HuH-7 (cell line): ENCODE measurements around the gene ADCY9.
"Not testable (repeated sequence)": the region's sequence is repeated elsewhere in the genome, so short reads cannot be mapped to it uniquely, and the experiment has no call there.

Experiments used
- DNase-seq: peaks from one replicate; pipeline ENCODE4 v3.0.0; 2011; ENCODE audit warnings: low spot score

The ADCY9 gene

GRCh38 chr16:4067262-4068001 is 48.8 kb downstream of the ADCY9 start:
- no peak for DNase-seq

GRCh38 chr16:4064950-4065352 is 51.3 kb downstream of the ADCY9 start:
- DNase-seq: no peak

- DNase-seq: no peak
Observed at GRCh38 chr16:4062212-4062802, 53.9 kb downstream of the ADCY9 start.

GRCh38 chr16:4060823-4061222 is 55.4 kb downstream of the ADCY9 start:
- no peak for DNase-seq

GRCh38 chr16:4060009-4060408 is 56.2 kb downstream of the ADCY9 start:
- DNase-seq: no peak

GRCh38 chr16:4058386-4058785 is 57.9 kb downstream of the ADCY9 start:
- no peak for DNase-seq

GRCh38 chr16:4057439-4057877 is 58.8 kb downstream of the ADCY9 start:
- DNase-seq: no peak

GRCh38 chr16:4056161-4057105 is 59.8 kb downstream of the ADCY9 start:
- DNase-seq: no peak

- DNase-seq: no peak
Observed at GRCh38 chr16:4055748-4056147, 60.5 kb downstream of the ADCY9 start.

GRCh38 chr16:4053301-4053845 is 62.9 kb downstream of the ADCY9 start:
- no peak for DNase-seq

- DNase-seq: no peak
Observed at GRCh38 chr16:4052801-4053293, 63.4 kb downstream of the ADCY9 start.

- DNase-seq: no peak
Observed at GRCh38 chr16:4052096-4052495, 64.1 kb downstream of the ADCY9 start.

GRCh38 chr16:4051591-4051990 is 64.7 kb downstream of the ADCY9 start:
- no peak for DNase-seq

- DNase-seq: no peak
Observed at GRCh38 chr16:4049031-4049430, 67.2 kb downstream of the ADCY9 start.

- DNase-seq: no peak
Observed at GRCh38 chr16:4048481-4048880, 67.8 kb downstream of the ADCY9 start.

GRCh38 chr16:4046221-4046620 is 70.0 kb downstream of the ADCY9 start:
- DNase-seq: no peak

GRCh38 chr16:4045561-4045960 is 70.7 kb downstream of the ADCY9 start:
- DNase-seq: not testable (repeated sequence)

GRCh38 chr16:4042581-4042980 is 73.7 kb downstream of the ADCY9 start:
- DNase-seq: no peak

- DNase-seq: no peak
Observed at GRCh38 chr16:4038448-4038847, 77.8 kb downstream of the ADCY9 start.

- DNase-seq: not testable (repeated sequence)
Observed at GRCh38 chr16:4036952-4037351, 79.3 kb downstream of the ADCY9 start.

- DNase-seq: no peak
Observed at GRCh38 chr16:4034963-4035362, 81.3 kb downstream of the ADCY9 start.

- no peak for DNase-seq
Observed at GRCh38 chr16:4033951-4034350, 82.3 kb downstream of the ADCY9 start.
